Activated CD4-positive, alpha-beta T cell treated with anti-CD3 and anti-CD28 coated beads, Interleukin-2, Interleukin-4, amounts not matched to agents 100 ng/mL and 50 ng/mL, durations not matched to agents 16 hours and 8 hours (primary cell): Measurements from ENCODE around the gene ZNF462.
"Not testable (repeated sequence)": the region's sequence is repeated elsewhere in the genome, so short reads cannot be mapped to it uniquely, and the experiment has no call there.

ENCODE experiments used
- DNase-seq: peaks from one replicate; pipeline ENCODE4 v3.0.0-alpha.2; 2020; ENCODE audit warnings: low spot score

The ZNF462 gene

GRCh38 chr9:106962122-106962521, 99.2 kb downstream of the ZNF462 start:
- no peak for DNase-seq

- DNase-seq = no peak
Observed at GRCh38 chr9:106962615-106963363, 99.8 kb downstream of the ZNF462 start.

- DNase-seq = no peak
Observed at GRCh38 chr9:106963684-106964083, 100.7 kb downstream of the ZNF462 start.

GRCh38 chr9:106964329-106964728, 101.4 kb downstream of the ZNF462 start:
- DNase-seq = peak; percentile 9

GRCh38 chr9:106964822-106965525, 102.0 kb downstream of the ZNF462 start:
- no peak for DNase-seq

GRCh38 chr9:106966481-106966880, 103.5 kb downstream of the ZNF462 start:
- no peak for DNase-seq

GRCh38 chr9:106969696-106970095, 106.7 kb downstream of the ZNF462 start:
- DNase-seq = no peak

- DNase-seq = no peak
Observed at GRCh38 chr9:106970219-106970975, 107.4 kb downstream of the ZNF462 start.

GRCh38 chr9:106970976-106971457, 108.1 kb downstream of the ZNF462 start:
- DNase-seq = no peak

GRCh38 chr9:106972082-106972481, 109.1 kb downstream of the ZNF462 start:
- DNase-seq = no peak

GRCh38 chr9:106974341-106974740, 111.4 kb downstream of the ZNF462 start:
- no peak for DNase-seq

GRCh38 chr9:106976772-106977171, 113.8 kb downstream of the ZNF462 start:
- no peak for DNase-seq

GRCh38 chr9:106980551-106981101, 117.7 kb downstream of the ZNF462 start:
- no peak for DNase-seq

GRCh38 chr9:106981396-106982287, 118.7 kb downstream of the ZNF462 start:
- no peak for DNase-seq

- no peak for DNase-seq
Observed at GRCh38 chr9:106982636-106983035, 119.7 kb downstream of the ZNF462 start.

- DNase-seq = no peak
Observed at GRCh38 chr9:106983346-106983745, 120.4 kb downstream of the ZNF462 start.

- DNase-seq = not testable (repeated sequence)
Observed at GRCh38 chr9:106989904-106990303, 126.9 kb downstream of the ZNF462 start.

GRCh38 chr9:106992186-106992585, 129.2 kb downstream of the ZNF462 start:
- DNase-seq = no peak

GRCh38 chr9:106993603-106994002, 130.6 kb downstream of the ZNF462 start:
- no peak for DNase-seq

- DNase-seq = no peak
Observed at GRCh38 chr9:106994463-106994862, 131.5 kb downstream of the ZNF462 start.

- no peak for DNase-seq
Observed at GRCh38 chr9:107000218-107000617, 137.3 kb downstream of the ZNF462 start.
